ENCODE results near the gene RSPH1.

Gene RSPH1

DNA sequence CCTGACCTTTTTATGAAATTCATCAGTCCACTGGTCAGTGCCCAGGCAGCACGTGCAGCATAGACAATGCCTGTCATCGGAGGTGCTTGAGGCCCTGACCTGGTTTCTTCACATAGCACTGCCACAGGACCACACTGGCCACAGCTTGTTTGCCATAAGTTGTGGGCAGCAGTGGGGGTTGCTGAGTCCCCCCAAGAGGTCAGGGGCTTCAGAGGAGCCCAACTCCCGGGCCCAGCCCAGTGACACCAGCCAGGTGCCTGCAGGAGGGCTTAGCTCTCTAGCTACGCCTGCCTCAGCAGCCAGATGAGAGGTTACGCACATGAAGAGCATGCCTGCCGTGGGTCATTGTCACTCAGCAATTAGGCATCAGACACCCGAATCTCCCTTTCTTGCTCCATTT is 50.7 kb downstream of the RSPH1 start:
- no peak for DNase-seq (ENCODE audit: low spot score)

- DNase-seq (ENCODE audit: low spot score): no peak
These were observed 51.3 kb downstream of the RSPH1 start for GRCh38 chr21:42444745-42445059.

DNA sequence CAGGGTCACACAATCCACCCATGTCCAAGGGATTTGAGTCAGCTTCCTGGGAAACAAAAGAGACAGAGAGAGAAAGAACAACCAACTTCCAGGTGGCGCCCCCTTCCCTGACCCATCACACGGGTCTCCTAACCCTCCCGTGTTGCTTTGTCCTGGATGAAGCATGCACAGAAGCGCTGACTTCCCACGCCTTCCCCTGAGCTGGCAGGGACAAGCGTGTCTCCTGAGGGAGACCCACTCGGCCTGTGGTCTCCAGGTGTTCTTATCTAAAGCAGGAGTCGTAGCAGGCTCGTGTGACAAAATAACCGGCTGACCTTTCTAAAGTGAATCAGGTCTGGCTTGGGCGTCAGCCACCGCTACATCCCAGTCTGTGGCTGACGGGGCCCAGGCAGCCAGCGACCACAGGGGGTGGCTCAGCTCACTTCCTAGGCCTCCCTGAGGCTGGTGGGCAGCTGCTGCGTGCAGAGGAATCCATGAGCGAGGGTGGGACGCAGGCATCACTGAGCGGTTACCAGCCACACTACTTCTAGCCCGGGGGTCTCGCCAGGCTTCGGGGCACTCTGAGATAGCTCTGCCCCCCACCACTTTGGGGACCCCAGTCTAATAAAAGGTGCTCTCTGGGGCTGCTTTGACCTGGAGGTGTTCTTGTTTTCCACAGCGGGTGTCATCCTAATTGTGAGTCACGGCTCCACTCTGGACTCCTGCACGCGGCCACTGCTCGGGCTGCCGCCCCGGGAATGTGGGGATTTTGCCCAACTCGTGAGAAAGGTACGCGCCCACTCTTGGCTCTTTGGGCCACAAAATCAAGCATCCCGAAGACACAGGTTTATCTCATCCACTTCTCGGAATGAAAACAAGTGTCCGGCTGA is 51.9 kb downstream of the RSPH1 start:
- no peak for DNase-seq (ENCODE audit: low spot score)

GRCh38 chr21:42443181-42443785 is 52.7 kb downstream of the RSPH1 start:
- no peak for DNase-seq (ENCODE audit: low spot score)

GRCh38 chr21:42441963-42442362 is 54.1 kb downstream of the RSPH1 start:
- no peak for DNase-seq (ENCODE audit: low spot score)

DNA sequence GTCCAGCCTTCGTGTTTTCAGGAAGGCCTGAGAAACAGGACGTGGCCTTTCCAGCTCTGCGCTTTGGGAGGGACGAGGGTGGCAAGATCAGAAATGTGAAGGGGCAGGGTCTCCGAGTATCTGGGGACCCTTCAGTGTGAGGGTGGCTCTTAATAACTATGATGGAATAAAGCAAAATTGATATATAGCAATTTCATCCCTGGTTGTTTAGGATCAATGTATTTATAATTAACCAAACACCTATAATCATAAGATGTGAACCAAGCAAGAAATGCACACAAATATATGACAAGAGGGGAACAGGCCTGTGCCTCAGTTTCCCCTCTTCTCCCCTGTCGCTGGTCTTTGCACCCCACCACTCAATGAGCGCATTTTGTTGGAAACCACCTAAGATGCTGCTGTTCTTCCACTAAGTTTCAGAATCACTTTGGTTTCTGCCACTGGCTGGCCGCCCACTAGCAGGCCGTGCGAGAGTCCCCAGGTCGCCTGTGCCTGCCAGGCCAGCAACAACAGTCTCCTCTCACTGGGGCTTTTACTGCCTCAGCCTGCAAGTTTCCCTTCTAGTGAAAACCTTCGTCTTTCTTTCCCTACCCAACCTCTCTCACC is 55.7 kb downstream of the RSPH1 start:
- DNase-seq (ENCODE audit: low spot score): no peak

- no peak for DNase-seq (ENCODE audit: low spot score)
These were observed 56.5 kb downstream of the RSPH1 start for GRCh38 chr21:42439284-42440186.

DNA sequence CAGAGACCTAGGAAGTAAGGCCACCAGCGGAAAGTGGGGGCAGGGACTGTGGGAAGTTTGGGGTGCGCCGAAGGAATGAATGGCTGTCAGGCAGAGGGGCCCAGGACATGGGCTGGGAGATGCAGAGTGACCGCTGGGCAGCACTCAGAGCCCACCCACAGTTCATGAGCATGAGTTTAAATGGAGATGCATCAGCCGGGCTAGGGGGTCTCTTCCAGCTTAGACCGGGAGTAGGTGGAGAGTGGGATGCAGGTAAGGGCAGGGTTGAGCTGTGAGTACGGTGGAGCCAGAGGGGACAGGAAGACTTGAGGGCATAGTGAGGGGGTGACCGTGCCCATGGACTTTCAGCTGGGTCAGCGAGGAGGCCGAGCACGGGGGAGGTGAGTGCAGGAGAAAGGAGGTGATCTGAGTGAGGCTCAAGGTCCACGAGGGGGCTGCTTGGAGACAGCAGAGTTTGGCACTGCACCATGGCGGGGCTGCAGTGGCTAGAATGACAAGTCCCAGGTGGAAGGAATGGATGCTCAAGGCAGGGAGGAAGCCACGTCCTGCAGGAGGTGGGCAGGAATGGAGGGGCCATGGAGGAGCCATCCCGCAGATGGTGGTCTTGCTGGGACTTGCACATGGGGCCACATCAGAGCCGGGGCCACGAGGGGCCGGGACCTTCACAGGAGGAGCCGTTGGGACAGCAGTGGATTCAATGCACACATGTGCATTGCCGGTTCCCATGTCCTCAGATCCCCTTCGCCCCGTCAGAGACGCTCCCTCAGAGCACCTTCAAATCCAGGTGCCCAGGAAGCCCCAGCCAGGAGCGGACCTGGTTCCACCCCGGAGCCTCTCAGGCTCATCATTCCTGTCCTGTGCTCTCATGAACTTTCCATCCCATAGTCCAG is 57.5 kb downstream of the RSPH1 start:
- no peak for DNase-seq (ENCODE audit: low spot score)

- DNase-seq (ENCODE audit: low spot score): no peak
These were observed 58.2 kb downstream of the RSPH1 start for GRCh38 chr21:42437786-42438185.

GRCh38 chr21:42436914-42437313 is 59.1 kb downstream of the RSPH1 start:
- DNase-seq (ENCODE audit: low spot score): no peak

GRCh38 chr21:42435833-42436232 is 60.2 kb downstream of the RSPH1 start:
- no peak for DNase-seq (ENCODE audit: low spot score)

DNA sequence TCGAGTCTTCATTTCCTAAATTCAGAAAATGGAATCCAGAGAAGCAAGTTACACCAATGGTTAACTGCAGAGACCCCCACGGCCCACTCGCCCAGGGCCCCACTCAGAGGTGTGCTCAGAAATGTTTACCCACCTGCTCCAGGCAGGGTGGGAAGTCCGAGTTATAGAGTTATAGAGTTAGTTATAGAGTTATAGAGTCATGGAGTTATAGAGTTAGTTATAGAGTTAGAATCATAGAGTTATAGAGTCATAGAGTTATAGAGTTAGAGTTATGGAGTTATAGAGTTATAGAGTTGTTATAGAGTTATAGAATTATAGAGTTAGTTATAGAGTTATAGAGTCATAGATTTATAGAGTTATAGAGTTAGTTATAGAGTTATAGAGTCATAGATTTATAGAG is 60.6 kb downstream of the RSPH1 start:
- no peak for DNase-seq (ENCODE audit: low spot score)

DNA sequence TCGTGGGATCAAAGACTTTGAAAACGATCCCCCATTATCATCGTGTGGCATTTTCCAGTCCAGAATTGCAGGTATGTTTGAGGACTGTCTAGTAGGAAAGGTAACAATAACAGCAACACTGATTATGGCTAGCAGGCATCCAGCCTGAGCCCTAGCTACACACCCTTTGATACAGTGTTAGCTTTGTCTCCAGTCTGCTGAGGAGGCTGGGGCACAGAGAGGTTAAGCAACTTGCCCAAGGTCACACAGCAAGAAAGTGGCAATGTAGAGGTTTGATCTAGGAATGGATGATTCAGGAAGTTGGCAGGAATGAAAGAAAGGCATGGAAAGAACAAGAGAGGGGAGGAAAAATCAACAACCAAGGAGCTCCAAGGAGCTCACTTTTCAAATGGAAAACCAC is 61.1 kb downstream of the RSPH1 start:
- DNase-seq (ENCODE audit: low spot score): no peak

DNA sequence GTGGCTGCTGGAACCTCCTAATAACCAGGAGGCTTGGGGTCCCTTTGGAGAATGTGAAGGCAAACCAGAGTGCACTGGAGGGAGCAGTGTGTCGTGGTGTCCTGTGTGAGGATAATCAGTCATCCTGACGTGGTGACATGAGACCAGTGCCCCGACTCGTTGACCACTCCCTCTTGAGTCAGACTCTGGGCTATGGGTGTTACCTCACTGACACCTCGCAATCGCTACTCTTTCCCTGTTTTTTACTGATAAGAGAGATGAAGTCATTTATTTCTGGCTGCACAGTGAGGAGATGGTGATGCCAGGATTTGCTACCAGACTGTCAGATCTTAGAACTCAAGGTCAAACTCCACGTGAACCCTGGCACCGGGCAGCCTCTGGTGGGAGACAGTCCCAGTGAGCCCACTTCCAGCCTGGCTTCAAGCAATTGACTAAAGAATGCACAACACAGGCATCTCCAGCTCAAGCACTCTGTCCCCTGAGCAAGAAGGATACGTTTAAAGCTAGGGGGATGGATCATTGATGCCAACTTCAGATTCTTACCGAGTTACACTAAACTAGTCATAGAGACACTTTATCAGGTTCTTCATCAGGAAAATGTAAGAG is 62.0 kb downstream of the RSPH1 start:
- DNase-seq (ENCODE audit: low spot score): no peak

- no peak for DNase-seq (ENCODE audit: low spot score)
These were observed 63.3 kb downstream of the RSPH1 start for GRCh38 chr21:42432695-42433094.

GRCh38 chr21:42431196-42431595 is 64.8 kb downstream of the RSPH1 start:
- no peak for DNase-seq (ENCODE audit: low spot score)

DNA sequence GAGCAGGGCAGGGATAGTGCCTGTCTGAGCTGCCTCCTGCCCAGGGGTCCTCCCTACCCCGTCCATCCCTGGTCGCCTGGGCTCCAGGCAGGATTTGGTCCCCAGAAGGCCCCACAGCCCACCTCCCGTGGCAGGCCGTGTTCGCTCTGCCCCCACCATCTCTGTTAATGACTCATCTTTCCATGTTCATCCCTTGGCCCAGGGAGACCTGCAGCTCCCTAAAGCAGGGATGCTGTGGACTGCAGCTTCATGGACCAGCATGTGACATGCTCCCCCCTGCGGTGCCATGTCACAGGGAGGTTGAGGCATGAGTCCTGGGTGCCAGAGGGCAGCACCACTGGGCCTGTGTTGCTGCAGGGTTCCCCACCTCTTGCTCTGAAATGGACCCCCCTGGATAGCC is 65.5 kb downstream of the RSPH1 start:
- no peak for DNase-seq (ENCODE audit: low spot score)

DNA sequence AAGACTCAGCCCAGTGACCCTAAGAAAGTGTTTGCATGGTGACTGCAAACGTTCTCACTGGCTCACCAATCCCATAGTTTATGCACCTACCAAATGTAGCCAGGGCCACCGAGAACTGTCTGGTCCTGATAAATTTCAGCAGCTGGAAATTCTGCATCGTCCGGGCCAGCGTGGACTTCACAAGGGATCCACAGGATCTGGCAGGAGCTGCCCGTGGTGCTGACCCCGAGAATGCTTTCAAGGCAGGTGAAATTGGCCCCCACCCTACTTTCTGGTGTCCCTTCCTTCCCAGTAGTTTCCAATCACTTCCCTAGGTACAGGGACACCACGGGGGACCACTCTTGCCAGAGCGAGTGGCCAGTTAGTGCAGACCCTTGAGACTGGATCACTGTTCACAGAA is 66.2 kb downstream of the RSPH1 start:
- DNase-seq (ENCODE audit: low spot score): no peak

GRCh38 chr21:42429021-42429420 is 67.0 kb downstream of the RSPH1 start:
- no peak for DNase-seq (ENCODE audit: low spot score)

DNA sequence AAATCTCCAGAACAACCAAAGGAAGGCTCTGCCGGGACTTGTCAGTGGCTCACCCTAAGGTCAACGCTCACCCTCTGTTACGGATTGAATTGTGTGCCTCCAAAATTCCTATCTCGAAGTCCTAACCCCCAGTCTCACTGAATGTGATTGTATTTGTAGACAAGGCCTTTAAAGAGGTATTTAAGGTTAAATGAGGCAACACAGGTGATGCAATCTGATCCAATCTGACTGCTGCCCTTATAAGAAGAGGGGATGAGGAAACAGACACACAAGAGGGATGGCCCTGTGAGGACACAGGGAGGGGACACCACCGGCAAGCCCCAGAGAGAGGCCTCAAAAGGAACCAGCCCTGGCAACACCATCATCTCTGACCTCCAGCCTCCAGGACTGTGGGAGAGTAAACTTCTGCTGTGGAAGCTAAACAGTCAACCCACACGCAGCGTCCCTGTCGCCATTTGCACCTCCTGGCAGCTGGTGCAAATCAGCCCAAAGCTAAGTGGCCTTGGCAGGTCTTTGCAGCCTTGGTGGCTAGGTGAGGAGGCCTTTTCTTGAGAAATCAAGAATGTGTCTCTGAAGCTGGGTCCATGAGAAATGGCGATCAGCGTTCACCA is 68.1 kb downstream of the RSPH1 start:
- no peak for DNase-seq (ENCODE audit: low spot score)
